PFSK-1 (cell line): ENCODE results near the gene F10.

Experiments
- POLR2AphosphoS5 ChIP-seq: IDR thresholded peaks from 2 replicates; pipeline ENCODE4 v1.6.1; 2012; ENCODE audit warnings: low read depth, mild to moderate bottlenecking, control low read depth, low read length, moderate library complexity
- SIN3A ChIP-seq: IDR thresholded peaks from 2 replicates; pipeline ENCODE4 v1.6.1; 2012; ENCODE audit warnings: mild to moderate bottlenecking, low read length, moderate library complexity, borderline replicate concordance; ENCODE audit not compliant: insufficient read depth
- TAF1 ChIP-seq: IDR thresholded peaks from 2 replicates; pipeline ENCODE4 v1.6.1; 2012; ENCODE audit warnings: low read length, control low read depth, borderline replicate concordance; ENCODE audit not compliant: insufficient read depth

DNA sequence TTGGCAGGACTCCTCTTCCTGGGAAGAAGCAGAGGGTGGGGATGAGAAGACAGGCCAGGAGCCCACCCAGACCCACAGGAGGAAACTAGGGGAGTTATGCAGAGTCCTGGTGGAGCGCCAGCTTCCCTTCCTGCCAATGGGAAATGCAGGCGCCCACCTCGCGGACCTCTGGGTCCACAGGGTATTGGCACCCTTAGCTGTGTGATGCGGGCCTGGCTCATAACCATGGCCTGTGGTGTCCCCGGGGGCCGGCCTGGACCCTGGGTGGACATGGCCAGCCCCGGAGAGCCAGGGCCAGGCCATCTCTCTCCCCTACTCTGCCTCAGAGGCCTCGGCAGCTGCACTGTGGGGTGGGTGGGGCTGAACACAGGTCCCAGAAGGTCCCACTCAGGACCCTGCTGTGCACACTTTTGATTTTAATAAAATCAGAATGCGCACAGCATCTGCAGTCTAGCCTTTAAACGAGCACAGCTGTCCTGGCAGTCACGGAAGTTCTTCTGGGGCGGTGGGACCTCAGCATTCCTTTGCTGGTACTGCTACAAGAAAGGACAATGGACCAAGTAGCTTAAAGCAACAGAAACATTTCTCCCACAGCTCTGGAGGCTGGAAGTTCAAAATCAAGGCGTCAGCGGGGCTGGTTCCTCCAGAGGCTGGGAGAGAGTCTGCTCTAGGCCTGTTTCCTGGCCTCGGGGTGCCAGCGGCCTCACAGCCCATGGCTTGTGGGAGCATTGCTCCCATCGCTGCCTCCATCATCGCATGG is 1.8 kb downstream of the F10 start:
- TF ChIP-seq POLR2AphosphoS5 (no peak), SIN3A (no peak), TAF1 (no peak)
